ENCODE measurements around the gene G0S2.

DNA sequence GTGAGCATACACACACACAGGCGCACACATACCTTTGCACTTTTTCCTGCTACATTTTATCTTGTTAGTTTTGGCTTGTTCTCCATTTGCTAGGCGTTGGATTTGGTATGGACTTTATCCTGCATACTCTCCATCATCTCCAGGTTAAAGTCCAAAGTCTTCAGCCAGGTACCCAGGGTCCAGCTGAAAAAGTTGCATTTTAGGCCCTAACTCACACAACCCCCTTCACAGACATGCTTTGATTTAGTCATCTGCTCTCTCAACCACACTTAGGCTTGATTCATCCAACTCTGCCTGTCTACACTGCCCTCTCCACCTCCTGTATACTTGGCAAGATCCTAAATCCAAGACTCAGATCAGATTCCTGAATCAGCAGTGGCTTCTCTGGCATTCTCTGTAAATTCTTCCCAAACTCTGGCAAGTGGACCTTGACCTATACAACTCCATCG is 12.3 kb upstream of the G0S2 start:
- TF ChIP-seq, protein P1, sequence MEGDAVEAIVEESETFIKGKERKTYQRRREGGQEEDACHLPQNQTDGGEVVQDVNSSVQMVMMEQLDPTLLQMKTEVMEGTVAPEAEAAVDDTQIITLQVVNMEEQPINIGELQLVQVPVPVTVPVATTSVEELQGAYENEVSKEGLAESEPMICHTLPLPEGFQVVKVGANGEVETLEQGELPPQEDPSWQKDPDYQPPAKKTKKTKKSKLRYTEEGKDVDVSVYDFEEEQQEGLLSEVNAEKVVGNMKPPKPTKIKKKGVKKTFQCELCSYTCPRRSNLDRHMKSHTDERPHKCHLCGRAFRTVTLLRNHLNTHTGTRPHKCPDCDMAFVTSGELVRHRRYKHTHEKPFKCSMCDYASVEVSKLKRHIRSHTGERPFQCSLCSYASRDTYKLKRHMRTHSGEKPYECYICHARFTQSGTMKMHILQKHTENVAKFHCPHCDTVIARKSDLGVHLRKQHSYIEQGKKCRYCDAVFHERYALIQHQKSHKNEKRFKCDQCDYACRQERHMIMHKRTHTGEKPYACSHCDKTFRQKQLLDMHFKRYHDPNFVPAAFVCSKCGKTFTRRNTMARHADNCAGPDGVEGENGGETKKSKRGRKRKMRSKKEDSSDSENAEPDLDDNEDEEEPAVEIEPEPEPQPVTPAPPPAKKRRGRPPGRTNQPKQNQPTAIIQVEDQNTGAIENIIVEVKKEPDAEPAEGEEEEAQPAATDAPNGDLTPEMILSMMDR (IDR thresholded peaks at IDR 0.05): no peak
- no peak for TF ChIP-seq ZFX (IDR thresholded peaks at IDR 0.05; ENCODE audit: borderline replicate concordance)
